PC-9 (cell line): ENCODE measurements around the gene PCDHGB2.
"Not testable (repeated sequence)": the region's sequence is repeated elsewhere in the genome, so short reads cannot be mapped to it uniquely, and the experiment has no call there.

ENCODE experiments used
- EZH2 ChIP-seq: fragments of 200-600 bp; sonication (generic); IDR thresholded peaks from 2 replicates; pipeline ENCODE4 v1.8.0; 2017; ENCODE audit warnings: antibody characterized with exemption, low read depth
- TF ChIP-seq, protein P1 (sequence below): fragments of 200-600 bp; sonication (generic); conservative IDR thresholded peaks from 2 replicates; pipeline ENCODE4 v1.6.1; 2017; ENCODE audit warnings: mixed run types, antibody characterized with exemption, mild to moderate bottlenecking, moderate library complexity

DNA sequence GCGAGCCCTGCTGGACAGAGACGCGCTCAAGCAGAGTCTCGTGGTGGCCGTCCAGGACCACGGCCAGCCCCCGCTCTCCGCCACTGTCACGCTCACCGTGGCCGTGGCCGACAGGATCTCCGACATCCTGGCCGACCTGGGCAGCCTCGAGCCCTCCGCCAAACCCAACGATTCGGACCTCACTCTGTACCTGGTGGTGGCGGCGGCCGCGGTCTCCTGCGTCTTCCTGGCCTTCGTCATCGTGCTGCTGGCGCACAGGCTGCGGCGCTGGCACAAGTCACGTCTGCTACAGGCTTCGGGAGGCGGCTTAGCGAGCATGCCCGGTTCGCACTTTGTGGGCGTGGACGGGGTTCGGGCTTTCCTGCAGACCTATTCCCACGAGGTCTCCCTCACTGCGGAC, 27.2 kb upstream of the PCDHGB2 start:
- TF ChIP-seq, protein P1, sequence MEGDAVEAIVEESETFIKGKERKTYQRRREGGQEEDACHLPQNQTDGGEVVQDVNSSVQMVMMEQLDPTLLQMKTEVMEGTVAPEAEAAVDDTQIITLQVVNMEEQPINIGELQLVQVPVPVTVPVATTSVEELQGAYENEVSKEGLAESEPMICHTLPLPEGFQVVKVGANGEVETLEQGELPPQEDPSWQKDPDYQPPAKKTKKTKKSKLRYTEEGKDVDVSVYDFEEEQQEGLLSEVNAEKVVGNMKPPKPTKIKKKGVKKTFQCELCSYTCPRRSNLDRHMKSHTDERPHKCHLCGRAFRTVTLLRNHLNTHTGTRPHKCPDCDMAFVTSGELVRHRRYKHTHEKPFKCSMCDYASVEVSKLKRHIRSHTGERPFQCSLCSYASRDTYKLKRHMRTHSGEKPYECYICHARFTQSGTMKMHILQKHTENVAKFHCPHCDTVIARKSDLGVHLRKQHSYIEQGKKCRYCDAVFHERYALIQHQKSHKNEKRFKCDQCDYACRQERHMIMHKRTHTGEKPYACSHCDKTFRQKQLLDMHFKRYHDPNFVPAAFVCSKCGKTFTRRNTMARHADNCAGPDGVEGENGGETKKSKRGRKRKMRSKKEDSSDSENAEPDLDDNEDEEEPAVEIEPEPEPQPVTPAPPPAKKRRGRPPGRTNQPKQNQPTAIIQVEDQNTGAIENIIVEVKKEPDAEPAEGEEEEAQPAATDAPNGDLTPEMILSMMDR = not testable (repeated sequence)
- TF ChIP-seq EZH2 = not testable (repeated sequence)
